GM20000 (cell line): ENCODE results near the gene AKNA.

Source experiments
- DNase-seq: peaks from one replicate; pipeline ENCODE4 v3.0.0; 2012; ENCODE audit warnings: low spot score
- CTCF ChIP-seq: IDR thresholded peaks from 2 replicates; pipeline ENCODE4 v1.5.1; 2012; ENCODE audit warnings: mild to moderate bottlenecking, control low read depth; ENCODE audit errors: extremely low read depth, missing control alignments

The AKNA gene

GRCh38 chr9:114397219-114397847 lies 9.6 kb upstream of the AKNA start:
- no peak for DNase-seq
- TF ChIP-seq CTCF = no peak

- no peak for DNase-seq
- TF ChIP-seq CTCF = no peak
Measured at GRCh38 chr9:114396558-114397218, 8.9 kb upstream of the AKNA start.

GRCh38 chr9:114395768-114396167 lies 8.0 kb upstream of the AKNA start:
- TF ChIP-seq CTCF = no peak
- no peak for DNase-seq

GRCh38 chr9:114395334-114395617 lies 7.5 kb upstream of the AKNA start:
- no peak for DNase-seq
- no peak for TF ChIP-seq CTCF

- no peak for DNase-seq
- no peak for TF ChIP-seq CTCF
Measured at GRCh38 chr9:114394523-114395333, 6.9 kb upstream of the AKNA start.

- TF ChIP-seq CTCF = no peak
Measured at GRCh38 chr9:114392749-114393112, 4.9 kb upstream of the AKNA start.

GRCh38 chr9:114390952-114391351 lies 3.2 kb upstream of the AKNA start:
- TF ChIP-seq CTCF = no peak
- no peak for DNase-seq

More at GRCh38 chr9:114392749-114393112, 4.9 kb upstream of the AKNA start:
- no peak for DNase-seq
